Gastrocnemius medialis (tissue), 4 donors: ENCODE results near the gene UBL5. TPM values are rescaled to one million over a fixed set of nuclear protein-coding genes. Genes with fewer than 3 reads are reported as not detected.
A peak's percentile ranks its signal among the peaks of the same experiment; 100 is the strongest.
"Not testable (repeated sequence)": the region's sequence is repeated elsewhere in the genome, so short reads cannot be mapped to it uniquely, and the experiment has no call there.

Experiments
- ATAC-seq, 2 donors: fragments of 150-250 bp; one replicate each; pipeline ENCODE4 v1.9.1; 2016
- DNase-seq, 2 donors: peaks; one replicate each; pipeline ENCODE4 v3.0.0-alpha.2; 2019
- H3K27ac ChIP-seq, 4 donors: fragments of 200-600 bp; sonication (generic); 1 replicate in 1 of 4; 2 replicates in 3 of 4; pipeline ENCODE4 v1.5.1; 2016 to 2018; ENCODE audit warnings: mild to moderate bottlenecking in 2 of 4, moderate library complexity in 1 of 4
- H3K27me3 ChIP-seq, 3 donors: fragments of 200-600 bp; sonication (generic) in 2 of 3; 1 replicate in 1 of 3; 2 replicates in 2 of 3; pipeline versions ENCODE4 v1.5.1 to v1.6.0; 2016 to 2019; ENCODE audit warnings: mild to moderate bottlenecking in 1 of 3, moderate library complexity in 1 of 3
- H3K36me3 ChIP-seq, 2 donors: fragments of 200-600 bp; sonication (generic) in 1 of 2; one replicate each; pipeline ENCODE4 v1.5.1; 2017 to 2018
- H3K4me1 ChIP-seq, 2 donors: fragments of 200-600 bp; sonication (generic) in 1 of 2; one replicate each; pipeline ENCODE4 v1.5.1; 2016 to 2017; ENCODE audit warnings: mild to moderate bottlenecking in 2 of 2
- H3K4me3 ChIP-seq, 4 donors: fragments of 200-600 bp; sonication (generic) in 3 of 4; 1 replicate in 1 of 4; 2 replicates in 3 of 4; pipeline ENCODE4 v1.5.1; 2016 to 2019; ENCODE audit warnings: mild to moderate bottlenecking in 2 of 4
- H3K9me3 ChIP-seq, 3 donors: fragments of 200-600 bp; sonication (generic) in 2 of 3; 1 replicate in 1 of 3; 2 replicates in 2 of 3; pipeline ENCODE4 v1.5.1; 2016 to 2019
- CTCF ChIP-seq, 5 experiments: fragments of 450-650 bp in 3 of 5; fragments of 200-600 bp in 2 of 5; sonication (generic) in 2 of 5; IDR thresholded peaks in 4 of 5; conservative IDR thresholded peaks in 1 of 5; 1 replicate in 4 of 5; 2 replicates in 1 of 5; pipeline ENCODE4 v1.5.1; 2016 to 2019; ENCODE audit warnings: antibody characterized with exemption in 5 of 5, mild to moderate bottlenecking in 3 of 5, moderate library complexity in 3 of 5
- POLR2A ChIP-seq, 2 donors: fragments of 450-650 bp; IDR thresholded peaks; one replicate each; pipeline ENCODE4 v1.6.1; 2017; ENCODE audit warnings: antibody characterized with exemption in 2 of 2, mild to moderate bottlenecking in 2 of 2, moderate library complexity in 2 of 2
- in situ Hi-C, 4 donors: fragments of 200-750 bp; cut with MboI; loops; one replicate each; pipeline versions ENCODE4 v1.15.0 to v1.8.0; 2017; ENCODE audit warnings: low sequenced_read_pairs in 4 of 4
- intact Hi-C: fragments of 100-400 bp; cut with DNase I; formaldehyde crosslinking; loops from one replicate; pipeline ENCODE4 v1.15.1; 2023; ENCODE audit warnings: low total_unique reads
- total RNA-seq, 4 donors: library from RNA; depleted of rRNA; stranded (reverse); fragments of >200 nt; gene quantifications; one replicate each; pipeline versions ENCODE4 v1.1.0 to v1.2.3, GENCODE V29; 2016

Gene UBL5
- total RNA-seq: 100 to 1,000 TPM; 388 to 612 (median 544) TPM

DNA sequence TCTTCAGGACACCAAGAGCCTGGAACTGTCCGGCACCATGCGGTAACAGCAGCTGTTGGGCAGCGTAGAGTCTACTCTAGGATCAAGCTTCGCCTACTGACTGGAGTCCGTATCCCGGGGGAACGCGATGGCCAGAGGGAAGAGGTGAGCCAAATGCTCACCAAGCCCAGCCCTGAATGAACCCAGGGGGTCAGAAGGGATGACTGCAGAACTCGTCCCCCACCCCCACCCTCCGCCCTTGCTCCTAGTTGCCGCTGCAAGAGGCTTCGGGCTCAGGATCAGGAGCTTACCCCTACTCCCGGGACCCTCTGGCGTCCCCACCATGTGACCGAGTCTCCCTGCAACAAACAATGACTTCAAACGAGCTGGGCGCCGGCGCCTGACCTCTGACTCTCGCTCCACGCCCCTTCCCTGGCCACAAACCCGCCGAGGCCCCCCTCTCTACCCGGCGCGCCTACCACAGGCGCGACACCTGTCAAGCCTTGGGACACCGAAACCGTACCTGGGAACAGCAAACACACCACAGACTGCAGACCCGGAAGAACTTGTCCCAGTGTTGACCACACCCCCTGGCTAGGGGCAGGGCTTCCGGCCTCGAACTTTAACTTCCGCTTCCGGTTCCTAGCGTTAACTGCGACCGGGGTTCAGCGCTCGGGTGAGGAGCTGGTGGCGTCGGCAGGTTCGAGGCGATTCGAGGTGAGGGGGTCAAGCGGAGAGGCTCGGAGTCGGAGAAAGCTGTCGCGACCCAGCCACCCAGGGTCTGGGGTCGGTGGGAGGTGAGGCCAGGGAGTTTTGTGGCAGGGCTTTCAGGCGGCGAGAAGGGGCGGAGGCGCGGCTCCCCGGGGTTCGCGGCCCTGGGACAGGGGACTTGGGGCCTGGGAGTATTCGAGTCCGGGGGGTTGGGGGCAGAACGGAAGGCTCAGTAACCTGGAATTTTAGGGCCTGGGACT, at the start of gene UBL5:
TSS of gene UBL5 (plus strand) at position 630 of the 950 bp plus-strand sequence. CDS start 420 bp downstream, outside the sequence.
- Histone ChIP-seq H3K27me3 (no peaks in the 10 kb centered on the region), H3K4me1 (peaks cover 16 to 22% of the 10 kb centered on the region in 2 donors), H3K36me3 (no peaks in the 10 kb centered on the region), H3K27ac (peak within 1 kb of the TSS; percentile 83 to 88 (median 86)), H3K9me3 (no peaks in the 10 kb centered on the region), H3K4me3 (peak within 1 kb of the TSS; percentile 75 to 98 (median 88))
- peak; percentile 84 to 86 for DNase-seq
- intact Hi-C loops (loop anchor here (1.0 kb wide), 1 partner anchor 8 kb away; the partner anchor contains the start of gene FBXL12), in situ Hi-C loops (no loop called here)
- peak; percentile 71 to 92 for TF ChIP-seq POLR2A (IDR thresholded peaks at IDR 0.05)
- TF ChIP-seq CTCF (IDR thresholded peaks at IDR 0.05 in 4 of 5, conservative IDR thresholded peaks at IDR 0.05 in 1 of 5): no peak
- peak; percentile 98 to 99 for ATAC-seq

GRCh38 chr19:9782338-9782737, 45.4 kb upstream of the UBL5 start:
- intact Hi-C loops (no loop called here), in situ Hi-C loops (loop anchor here (25.0 kb wide), 3 partner anchors 470 to 945 kb away; partner anchors contain the start of genes ZNF559 (in 3 of the 4), ZNF699 (in 3 of the 4), MBD3L1 (in 1 of the 4) and OR7D4 (in 1 of the 4))
- TF ChIP-seq CTCF (IDR thresholded peaks at IDR 0.05 in 4 of 5, conservative IDR thresholded peaks at IDR 0.05 in 1 of 5) (no peak), POLR2A (IDR thresholded peaks at IDR 0.05) (no peak)
- no peak overlapping the region for H3K27ac ChIP-seq
- no peak overlapping the region for H3K4me3 ChIP-seq
- no peaks in the 10 kb centered on the region for H3K36me3 ChIP-seq
- H3K9me3 ChIP-seq: no peaks in the 10 kb centered on the region
- ATAC-seq (no peak), DNase-seq (no peak)
- no peaks in the 10 kb centered on the region for H3K4me1 ChIP-seq
- H3K27me3 ChIP-seq: peaks cover 8 to 18% (median 16%) of the 10 kb centered on the region in 3 donors

GRCh38 chr19:9784163-9784496, 43.6 kb upstream of the UBL5 start:
- H3K36me3 ChIP-seq, H3K4me1 ChIP-seq, ATAC-seq, H3K9me3 ChIP-seq, H3K27ac ChIP-seq, intact Hi-C loops, DNase-seq, H3K4me3 ChIP-seq: not testable (repeated sequence)
- in situ Hi-C loops: loop anchor here (25.0 kb wide), 3 partner anchors 472 to 947 kb away; partner anchors contain the start of genes ZNF559 (in 3 of the 4), ZNF699 (in 3 of the 4), MBD3L1 (in 1 of the 4) and OR7D4 (in 1 of the 4)
- H3K27me3 ChIP-seq: peaks cover 8 to 33% (median 32%) of the 10 kb centered on the region in 3 donors

- Histone ChIP-seq H3K36me3 (no peaks in the 10 kb centered on the region), H3K9me3 (no peaks in the 10 kb centered on the region), H3K4me1 (no peaks in the 10 kb centered on the region), H3K27ac (peak overlapping the region; percentile 86 to 94 (median 88)), H3K27me3 (peaks cover 8 to 42% (median 36%) of the 10 kb centered on the region in 3 donors), H3K4me3 (peak overlapping the region; percentile 66 to 77 (median 72))
- peak; percentile 41 to 73 for TF ChIP-seq POLR2A (IDR thresholded peaks at IDR 0.05)
- TF ChIP-seq CTCF (IDR thresholded peaks at IDR 0.05 in 4 of 5, conservative IDR thresholded peaks at IDR 0.05 in 1 of 5): no peak
- DNase-seq: peak; percentile 82
- in situ Hi-C loops (loop anchor here (25.0 kb wide), 3 partner anchors 473 to 948 kb away; partner anchors contain the start of genes ZNF559 (in 3 of the 4), ZNF699 (in 3 of the 4), MBD3L1 (in 1 of the 4) and OR7D4 (in 1 of the 4)), intact Hi-C loops (no loop called here)
- peak; percentile 81 to 83 for ATAC-seq
These were observed 42.1 kb upstream of the UBL5 start for GRCh38 chr19:9785367-9786331.
